IPS-18a (cell line): ENCODE results near the gene RADIL.

Experiments used
- H3K27ac ChIP-seq: one replicate; pipeline ENCODE4 v1.5.1; 2013; ENCODE audit warnings: low read length
- H3K27me3 ChIP-seq: one replicate; pipeline ENCODE4 v1.6.1; 2013; ENCODE audit warnings: mild to moderate bottlenecking, low read length; ENCODE audit not compliant: control insufficient read depth, insufficient read depth
- H3K36me3 ChIP-seq: one replicate; pipeline ENCODE4 v1.6.1; 2013; ENCODE audit warnings: low read depth, low read length; ENCODE audit not compliant: control insufficient read depth
- H3K4me1 ChIP-seq: one replicate; pipeline ENCODE4 v1.6.1; 2013; ENCODE audit warnings: low read depth, low read length; ENCODE audit not compliant: control insufficient read depth
- H3K4me3 ChIP-seq: one replicate; pipeline ENCODE4 v1.5.1; 2013; ENCODE audit warnings: low read length
- H3K9ac ChIP-seq: one replicate; pipeline ENCODE4 v1.6.1; 2013; ENCODE audit warnings: mild to moderate bottlenecking, low read length, moderate library complexity
- H3K9me3 ChIP-seq: one replicate; pipeline ENCODE4 v1.6.1; 2013; ENCODE audit warnings: low read depth, low read length; ENCODE audit not compliant: control insufficient read depth

RADIL gene

DNA sequence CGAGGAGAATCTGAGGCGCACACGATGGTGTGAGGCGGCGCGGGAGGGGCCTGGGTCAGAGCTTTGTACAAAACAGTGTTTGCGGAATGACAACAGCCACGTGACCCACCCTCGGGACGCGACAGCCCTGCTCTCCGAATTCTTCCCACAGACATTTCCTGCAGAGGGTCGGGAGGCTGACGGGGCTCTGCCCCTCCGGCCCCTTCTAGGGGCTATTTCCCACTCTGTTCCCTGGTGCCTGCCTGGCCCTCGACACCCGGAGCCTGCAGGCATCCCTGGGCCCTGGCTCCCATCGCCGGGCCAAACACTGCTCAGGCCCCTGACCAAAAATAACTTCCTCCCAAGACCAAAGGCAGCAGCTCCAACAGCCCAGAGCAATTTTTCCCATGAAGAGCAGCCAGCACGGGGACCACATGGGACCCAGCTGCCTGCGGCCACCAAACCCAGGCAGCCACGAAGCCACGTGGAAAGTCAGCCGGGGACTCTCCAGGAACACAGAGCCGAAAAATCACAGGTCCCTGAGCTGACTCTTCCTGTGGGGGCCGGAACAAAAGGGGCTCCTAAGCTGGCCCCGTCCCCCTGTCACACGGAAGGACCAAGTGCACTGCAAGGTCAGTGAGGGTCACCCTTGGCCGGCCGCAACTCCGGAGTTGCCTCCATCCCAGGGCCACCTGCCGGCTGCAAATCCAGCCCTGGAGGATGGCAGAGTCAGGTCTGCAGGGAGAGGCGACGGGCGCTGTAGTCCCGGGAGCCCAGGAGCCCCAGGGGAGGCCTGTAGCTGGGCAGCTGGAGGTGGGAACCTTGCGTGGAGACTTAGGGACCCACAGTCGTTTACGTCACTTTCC is 63.7 kb downstream of the RADIL start:
- Histone ChIP-seq H3K9me3 (no peaks in the 10 kb centered on the region), H3K4me1 (no peaks in the 10 kb centered on the region), H3K9ac (no peak overlapping the region)

DNA sequence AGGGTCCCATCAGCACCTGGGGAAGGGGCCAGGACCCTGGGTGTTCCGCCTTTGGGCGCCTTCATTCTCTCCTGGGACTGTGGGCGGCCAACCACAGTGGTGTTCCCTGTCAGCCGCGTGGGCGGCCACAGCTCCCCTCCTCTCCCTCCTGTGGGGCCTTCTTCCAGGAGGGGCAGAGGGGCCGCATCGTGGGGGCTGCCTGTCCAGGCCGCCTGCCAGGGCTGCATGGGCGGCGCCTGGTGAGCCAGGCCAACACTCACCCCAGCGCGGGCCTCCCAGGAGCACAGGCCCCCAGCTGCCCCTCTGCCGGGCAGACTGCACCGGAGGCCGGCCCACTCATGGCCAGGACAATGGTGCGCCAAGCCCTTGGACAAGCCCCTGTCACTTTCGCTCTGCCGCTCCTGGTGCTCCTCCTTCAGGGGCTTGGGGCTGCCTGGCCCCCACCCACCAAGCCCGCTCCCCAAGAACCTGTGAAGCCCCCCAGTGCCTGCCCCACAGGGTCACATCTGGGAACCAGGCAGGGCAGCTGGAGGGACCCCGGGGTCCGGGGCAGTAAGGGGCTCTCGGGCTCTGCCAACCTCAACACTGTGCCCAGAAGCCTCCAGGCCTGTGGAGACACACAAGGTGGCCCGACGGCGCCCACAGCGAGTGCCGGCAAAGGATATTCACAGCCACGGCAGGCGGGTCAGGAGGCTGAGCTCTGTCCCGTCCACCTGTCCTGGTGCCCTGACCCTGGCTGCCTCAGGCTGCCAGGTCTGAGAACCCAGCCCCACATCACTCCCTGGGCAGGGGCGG is 65.3 kb downstream of the RADIL start:
- Histone ChIP-seq H3K27ac (no peak overlapping the region), H3K4me3 (no peak overlapping the region), H3K4me1 (no peaks in the 10 kb centered on the region), H3K9ac (no peak overlapping the region), H3K27me3 (no peaks in the 10 kb centered on the region), H3K9me3 (no peaks in the 10 kb centered on the region), H3K36me3 (no peaks in the 10 kb centered on the region)

More for the DNA sequence above, 63.7 kb downstream of the RADIL start:
- H3K4me3 ChIP-seq = no peak overlapping the region
- H3K36me3 ChIP-seq = no peaks in the 10 kb centered on the region
- no peak overlapping the region for H3K27ac ChIP-seq
- no peaks in the 10 kb centered on the region for H3K27me3 ChIP-seq

DNA sequence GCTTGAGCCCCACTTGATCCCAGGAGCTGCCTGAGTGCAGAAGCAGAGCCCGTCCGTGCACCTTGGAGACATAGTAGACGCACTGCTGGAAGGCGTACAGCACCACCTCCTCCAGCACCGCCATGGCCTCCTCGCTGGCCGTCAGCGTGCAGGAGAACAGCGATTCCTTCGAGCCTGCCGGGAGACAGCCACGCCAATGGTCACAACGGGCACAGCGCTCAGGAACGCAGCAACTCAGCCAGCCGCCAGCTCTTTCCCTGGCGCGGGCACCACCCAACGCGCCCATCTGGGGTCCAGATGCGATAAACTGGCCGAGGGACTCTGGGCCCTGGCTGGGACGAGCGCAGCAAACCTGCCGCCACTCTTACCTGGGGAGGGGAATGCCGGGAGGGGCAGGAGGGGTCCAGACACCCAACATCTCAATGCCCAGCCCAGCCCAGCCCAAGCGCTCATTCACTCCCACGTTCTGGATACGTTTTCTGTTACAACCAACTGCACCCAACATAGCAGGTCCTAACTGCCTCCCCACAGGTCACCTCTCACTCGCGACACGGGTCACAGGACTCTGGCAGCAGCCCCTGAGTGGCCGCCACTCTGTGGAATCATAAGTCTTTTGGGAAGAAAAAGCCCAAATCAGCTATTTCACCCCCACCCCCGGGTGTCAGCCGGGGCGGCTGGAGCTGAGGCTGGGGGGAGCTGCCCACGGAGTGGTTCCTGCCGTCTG is 66.2 kb downstream of the RADIL start:
- Histone ChIP-seq H3K9ac (no peak overlapping the region), H3K4me1 (no peaks in the 10 kb centered on the region), H3K27me3 (no peaks in the 10 kb centered on the region), H3K9me3 (no peaks in the 10 kb centered on the region), H3K36me3 (no peaks in the 10 kb centered on the region), H3K27ac (no peak overlapping the region), H3K4me3 (no peak overlapping the region)

DNA sequence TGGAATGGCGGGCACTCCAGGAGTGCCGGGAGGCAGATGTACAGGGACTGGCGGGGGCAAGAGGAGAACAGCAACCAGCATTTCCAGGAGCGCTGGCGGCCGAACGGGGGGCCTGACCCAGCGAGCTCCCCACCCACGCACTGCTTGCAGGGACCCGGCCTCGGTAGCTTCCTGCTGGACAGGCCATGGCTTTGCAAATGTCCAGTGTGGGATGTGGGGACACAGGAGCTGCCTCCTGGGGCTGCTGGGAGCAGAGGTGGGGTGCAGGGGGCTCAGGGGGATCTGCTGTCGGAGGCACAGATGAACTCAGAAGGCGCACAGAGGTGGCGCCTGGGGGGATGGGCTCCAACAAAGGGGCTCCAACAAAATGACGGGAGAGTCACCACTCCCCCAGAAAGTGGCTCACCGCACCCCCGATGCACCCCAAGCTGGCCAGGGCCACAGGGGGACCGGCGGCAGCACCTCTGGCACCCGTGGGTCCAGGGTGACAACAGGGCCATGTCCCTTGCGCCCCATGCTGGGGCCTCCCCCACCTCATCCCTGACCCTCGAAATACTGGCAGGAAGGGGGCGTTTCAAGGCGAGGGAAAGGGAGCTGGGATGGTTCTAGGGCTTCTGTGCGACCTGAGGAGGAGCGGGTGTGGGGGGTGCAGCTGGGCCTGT is 67.0 kb downstream of the RADIL start:
- no peak overlapping the region for H3K9ac ChIP-seq

DNA sequence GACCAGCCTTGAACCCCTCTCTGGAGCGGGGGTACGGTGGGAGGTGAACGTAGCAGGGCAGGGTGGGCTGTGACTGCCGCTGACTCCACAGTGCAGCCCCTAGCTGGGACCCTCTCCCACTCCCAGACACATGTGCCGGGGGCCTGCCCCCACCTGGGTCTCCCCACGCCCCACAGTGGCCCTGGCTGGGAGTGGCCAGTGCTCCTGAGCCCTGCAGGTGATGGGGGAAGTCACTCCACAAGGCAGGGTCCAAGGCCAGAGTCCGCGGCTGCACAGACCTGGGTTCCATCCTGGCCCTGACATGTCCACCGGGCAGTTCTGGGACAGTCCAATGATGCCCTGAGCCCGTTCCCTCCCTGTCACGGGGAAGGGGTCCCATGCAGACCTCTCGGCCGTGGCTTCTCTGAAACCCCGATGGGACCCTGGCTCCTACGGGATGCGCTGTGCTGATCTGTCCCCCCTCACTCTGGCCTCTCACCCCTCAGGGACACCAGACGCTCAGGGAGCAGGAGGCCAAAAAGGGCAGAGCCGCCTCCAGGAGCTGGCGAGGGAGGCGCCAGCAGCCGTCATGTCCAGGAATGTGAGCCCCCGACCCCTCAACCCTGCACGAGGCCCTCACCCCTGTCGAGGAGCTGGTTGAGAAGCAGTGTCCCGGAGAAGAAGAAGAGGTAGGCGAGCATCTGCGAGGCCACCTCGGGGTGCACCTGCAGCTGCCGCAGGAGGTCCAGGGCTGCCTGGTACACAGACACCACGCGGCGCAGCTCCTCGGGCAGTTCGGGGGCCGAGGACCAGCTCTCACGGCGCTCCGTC is 67.7 kb downstream of the RADIL start:
- no peaks in the 10 kb centered on the region for H3K27me3 ChIP-seq
- no peaks in the 10 kb centered on the region for H3K4me1 ChIP-seq
- no peaks in the 10 kb centered on the region for H3K9me3 ChIP-seq
- H3K9ac ChIP-seq = no peak overlapping the region
- H3K36me3 ChIP-seq = no peaks in the 10 kb centered on the region
- H3K4me3 ChIP-seq = no peak overlapping the region
- H3K27ac ChIP-seq = no peak overlapping the region

More for the DNA sequence above, 67.0 kb downstream of the RADIL start:
- H3K4me3 ChIP-seq = no peak overlapping the region
- no peak overlapping the region for H3K27ac ChIP-seq
- no peaks in the 10 kb centered on the region for H3K9me3 ChIP-seq
- H3K27me3 ChIP-seq = no peaks in the 10 kb centered on the region
- no peaks in the 10 kb centered on the region for H3K4me1 ChIP-seq
- H3K36me3 ChIP-seq = no peaks in the 10 kb centered on the region

DNA sequence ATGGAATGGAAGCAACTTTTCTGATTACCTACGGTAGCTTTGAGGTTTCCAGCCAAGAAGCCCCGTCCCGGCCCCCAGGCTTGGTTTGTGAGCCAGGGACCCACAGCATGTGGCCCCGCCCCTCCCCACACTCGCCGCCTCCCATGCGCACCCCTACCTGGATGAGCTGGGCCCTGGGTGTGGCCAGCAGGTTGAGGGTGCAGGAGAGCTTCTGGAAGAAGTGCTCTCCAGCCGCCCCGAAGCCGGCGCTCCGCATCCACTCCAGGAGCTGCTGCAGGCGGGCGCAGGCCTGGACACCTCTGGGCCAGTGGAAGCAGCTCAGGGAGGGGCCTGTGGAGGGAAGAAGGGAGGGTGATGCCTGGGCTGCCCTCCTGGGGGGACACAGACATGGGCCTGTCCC is 68.4 kb downstream of the RADIL start:
- Histone ChIP-seq H3K9me3 (no peaks in the 10 kb centered on the region), H3K27me3 (no peaks in the 10 kb centered on the region), H3K9ac (no peak overlapping the region), H3K4me3 (no peak overlapping the region), H3K27ac (no peak overlapping the region), H3K36me3 (no peaks in the 10 kb centered on the region), H3K4me1 (no peaks in the 10 kb centered on the region)

DNA sequence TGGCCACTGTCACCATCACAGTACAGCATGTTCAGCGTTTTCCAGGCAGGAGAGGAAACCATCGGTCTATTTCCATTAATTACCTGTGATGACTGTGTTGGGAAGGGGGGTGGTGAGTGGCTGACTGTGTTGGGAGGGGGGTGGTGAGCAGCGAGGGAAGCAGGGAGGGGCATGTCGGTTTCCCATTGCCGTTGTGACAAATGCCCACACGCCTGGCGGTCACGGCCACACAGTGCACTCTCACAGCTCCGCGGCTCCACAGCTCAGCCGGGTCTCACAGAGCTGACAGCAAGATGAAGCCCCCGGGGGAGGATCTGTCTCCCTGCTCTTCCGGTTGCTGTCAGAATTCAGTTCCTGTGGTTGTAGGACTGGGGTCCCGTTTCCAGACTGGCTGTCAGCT is 69.1 kb downstream of the RADIL start:
- H3K9me3 ChIP-seq = no peaks in the 10 kb centered on the region
- H3K4me1 ChIP-seq = no peaks in the 10 kb centered on the region
- no peak overlapping the region for H3K9ac ChIP-seq
- no peak overlapping the region for H3K27ac ChIP-seq
- no peaks in the 10 kb centered on the region for H3K36me3 ChIP-seq
- no peak overlapping the region for H3K4me3 ChIP-seq
- H3K27me3 ChIP-seq = no peaks in the 10 kb centered on the region

DNA sequence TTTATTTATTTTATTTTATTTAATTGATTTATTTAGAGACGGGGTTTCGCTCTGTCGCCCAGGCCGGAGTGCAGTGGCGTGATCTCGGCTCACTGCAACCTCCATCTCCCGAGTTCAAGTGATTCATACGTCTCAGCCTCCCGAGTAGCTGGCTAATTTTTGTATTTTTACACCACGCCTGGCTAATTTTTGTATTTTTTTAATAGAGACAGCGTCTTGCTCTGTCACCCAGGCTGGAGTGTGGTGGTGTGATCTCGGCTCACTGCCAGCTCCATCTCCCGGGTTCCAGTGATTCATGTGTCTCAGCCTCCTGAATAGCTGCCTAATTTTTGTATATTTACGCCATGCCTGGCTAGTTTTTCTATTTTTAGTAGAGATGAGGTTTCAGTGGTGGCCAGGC is 73.8 kb downstream of the RADIL start:
- Histone ChIP-seq H3K9me3 (no peaks in the 10 kb centered on the region), H3K9ac (no peak overlapping the region), H3K4me1 (no peaks in the 10 kb centered on the region), H3K27ac (no peak overlapping the region), H3K36me3 (no peaks in the 10 kb centered on the region), H3K4me3 (no peak overlapping the region), H3K27me3 (no peaks in the 10 kb centered on the region)

DNA sequence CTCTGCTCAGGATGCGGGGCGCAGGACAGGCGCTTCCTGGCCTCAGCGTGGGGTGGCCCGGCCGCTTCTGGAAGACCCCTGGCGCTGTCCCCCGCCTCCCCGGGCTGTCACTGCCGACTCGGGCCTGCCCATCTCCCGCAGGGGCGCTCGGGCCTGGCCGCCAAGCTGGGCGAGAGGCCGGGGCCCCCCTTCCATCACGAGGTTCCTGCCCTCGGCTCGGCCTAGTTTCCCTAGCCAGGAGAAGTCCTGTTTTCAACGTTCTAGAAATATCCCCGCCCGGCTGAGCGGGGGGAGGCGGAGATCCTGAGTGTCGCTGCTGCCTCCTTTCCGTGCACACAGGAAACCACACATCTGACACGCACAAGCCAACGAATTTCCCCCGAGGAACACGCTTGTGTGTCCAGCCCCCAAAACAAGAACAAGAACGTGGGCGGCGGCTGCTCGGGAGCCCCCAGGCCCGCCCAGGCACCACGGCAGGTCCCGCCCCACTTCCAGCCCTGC is 74.4 kb downstream of the RADIL start:
- Histone ChIP-seq H3K9me3 (no peaks in the 10 kb centered on the region), H3K27me3 (no peaks in the 10 kb centered on the region), H3K36me3 (no peaks in the 10 kb centered on the region), H3K9ac (no peak overlapping the region), H3K4me3 (no peak overlapping the region), H3K27ac (no peak overlapping the region), H3K4me1 (no peaks in the 10 kb centered on the region)

DNA sequence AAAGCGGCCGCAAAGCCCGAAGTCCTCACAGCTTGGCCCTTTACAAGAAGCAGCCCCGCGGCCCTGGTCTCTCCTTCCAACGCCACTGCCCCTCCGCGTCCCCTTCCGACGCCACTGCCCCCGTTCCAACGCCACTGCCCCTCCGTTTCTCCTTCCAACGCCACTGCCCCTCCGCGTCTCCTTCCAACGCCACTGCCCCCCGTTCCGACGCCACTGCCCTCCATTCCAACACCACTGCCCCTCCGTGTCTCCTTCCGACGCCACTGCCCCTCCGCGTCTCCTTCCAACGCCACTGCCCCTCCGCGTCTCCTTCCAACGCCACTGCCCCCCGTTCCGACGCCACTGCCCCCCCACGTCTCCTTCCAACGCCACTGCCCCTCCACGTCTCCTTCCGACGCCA is 75.0 kb downstream of the RADIL start:
- Histone ChIP-seq H3K27ac (no peak overlapping the region), H3K27me3 (no peaks in the 10 kb centered on the region), H3K36me3 (no peaks in the 10 kb centered on the region), H3K9me3 (no peaks in the 10 kb centered on the region), H3K4me3 (no peak overlapping the region), H3K4me1 (no peaks in the 10 kb centered on the region), H3K9ac (no peak overlapping the region)
